ENCODE results near the gene FANCI.

The FANCI gene

DNA sequence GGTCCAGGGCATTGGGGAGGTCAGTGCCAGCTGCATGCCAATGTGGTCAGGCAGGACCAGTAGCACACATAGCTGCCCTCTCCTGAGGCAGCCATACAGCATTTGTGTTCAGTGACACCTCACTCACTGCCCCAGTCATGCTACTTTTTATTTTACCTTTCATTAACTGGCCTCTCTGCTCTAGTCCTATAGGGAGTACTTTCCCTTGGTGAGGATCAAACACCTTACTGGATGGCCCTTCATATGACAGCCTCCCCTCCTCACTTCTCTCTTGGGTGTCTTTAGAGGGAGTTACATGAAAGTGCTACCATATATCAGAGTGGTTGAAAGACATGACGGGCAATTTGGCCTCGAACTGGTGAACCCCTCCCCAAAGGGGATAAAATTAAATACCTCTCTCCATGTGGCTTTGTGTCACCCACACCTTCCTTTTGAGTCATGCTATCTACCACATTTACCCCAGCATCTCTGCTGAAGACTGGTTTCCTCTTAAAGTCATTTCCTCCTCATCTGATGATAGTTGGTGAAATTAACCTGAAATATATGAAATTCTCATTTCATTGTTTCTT is 40.0 kb upstream of the FANCI start:
- no peaks in the 10 kb centered on the region for H3K9me3 ChIP-seq (ENCODE audit: control insufficient read depth in 1 of 2, low read length in 2 of 2)
- H3K27ac ChIP-seq (ENCODE audit: low read length): no peak overlapping the region
- no peaks in the 10 kb centered on the region for H3K27me3 ChIP-seq (ENCODE audit: low read depth, low read length)
- no peak overlapping the region for H3K4me3 ChIP-seq (ENCODE audit: low read depth in 1 of 2, low read length in 2 of 2)
- H3K36me3 ChIP-seq (ENCODE audit: control insufficient read depth in 1 of 2, insufficient read depth in 2 of 2, low read length in 2 of 2): peaks cover 6 to 8% of the 10 kb centered on the region in 2 donors
- peaks cover 0 to 7% of the 10 kb centered on the region in 2 donors for H3K4me1 ChIP-seq (ENCODE audit: control insufficient read depth in 1 of 2, insufficient read depth in 2 of 2, low read length in 2 of 2)

DNA sequence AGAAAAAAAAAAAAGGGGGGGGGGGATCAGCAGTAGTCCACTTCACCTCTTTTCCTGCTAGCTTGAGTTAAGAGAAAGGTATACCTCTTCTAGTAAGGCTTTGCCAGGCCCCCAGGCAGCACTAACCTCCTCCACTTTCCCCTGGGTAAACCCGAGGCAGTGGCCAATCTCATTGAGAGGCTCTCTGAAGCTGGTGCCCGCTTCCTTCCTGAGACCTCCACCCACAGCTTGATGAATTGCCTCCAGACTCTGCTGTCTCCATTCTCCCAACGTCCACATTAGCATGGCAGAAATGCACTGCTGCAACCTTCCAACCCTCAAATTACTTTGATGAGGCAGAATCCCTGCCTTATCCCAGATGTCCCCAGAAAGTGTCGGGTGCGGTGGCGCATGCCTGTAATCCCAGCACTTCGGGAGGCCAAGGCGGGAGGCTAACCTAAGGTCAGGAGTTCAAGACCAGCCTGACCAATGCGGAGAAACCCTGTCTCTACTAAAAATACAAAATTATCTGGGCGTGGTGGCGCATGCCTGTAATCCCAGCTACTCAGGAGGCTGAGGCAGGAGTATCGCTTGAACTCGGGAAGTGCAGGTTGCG is 37.7 kb upstream of the FANCI start:
- no peaks in the 10 kb centered on the region for H3K36me3 ChIP-seq (ENCODE audit: control insufficient read depth in 1 of 2, insufficient read depth in 2 of 2, low read length in 2 of 2)
- no peaks in the 10 kb centered on the region for H3K27me3 ChIP-seq (ENCODE audit: low read depth, low read length)
- peaks cover 0 to 4% of the 10 kb centered on the region in 2 donors for H3K4me1 ChIP-seq (ENCODE audit: control insufficient read depth in 1 of 2, insufficient read depth in 2 of 2, low read length in 2 of 2)
- no peak overlapping the region for H3K27ac ChIP-seq (ENCODE audit: low read length)
- H3K4me3 ChIP-seq (ENCODE audit: low read depth in 1 of 2, low read length in 2 of 2): no peak overlapping the region
- H3K9me3 ChIP-seq (ENCODE audit: control insufficient read depth in 1 of 2, low read length in 2 of 2): no peaks in the 10 kb centered on the region

DNA sequence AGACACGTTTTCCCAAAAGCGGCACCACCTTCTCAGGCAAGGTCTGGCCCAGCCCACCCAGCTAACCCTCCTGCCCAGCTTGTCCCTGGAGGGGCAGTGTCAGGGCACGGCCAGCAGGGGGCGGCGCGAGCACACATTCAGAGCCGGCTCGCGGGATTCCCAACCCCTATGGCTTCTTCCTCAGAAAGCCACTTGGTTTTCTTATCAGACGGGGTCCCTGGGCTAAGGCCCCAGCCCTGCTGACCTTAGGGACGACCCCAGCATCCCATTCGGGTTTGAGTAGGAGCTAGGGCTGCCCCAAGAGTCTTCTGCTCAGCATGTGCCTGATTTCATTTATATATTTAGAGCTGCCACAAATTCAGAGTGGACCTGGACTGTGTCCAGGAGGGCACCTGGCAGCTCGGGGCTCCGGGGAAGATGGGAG is 36.9 kb upstream of the FANCI start:
- no peaks in the 10 kb centered on the region for H3K9me3 ChIP-seq (ENCODE audit: control insufficient read depth in 1 of 2, low read length in 2 of 2)
- H3K4me3 ChIP-seq (ENCODE audit: low read depth in 1 of 2, low read length in 2 of 2): peak overlapping the region; percentile 30 to 33
- H3K36me3 ChIP-seq (ENCODE audit: control insufficient read depth in 1 of 2, insufficient read depth in 2 of 2, low read length in 2 of 2): no peaks in the 10 kb centered on the region
- H3K4me1 ChIP-seq (ENCODE audit: control insufficient read depth in 1 of 2, insufficient read depth in 2 of 2, low read length in 2 of 2): peaks cover 0 to 4% of the 10 kb centered on the region in 2 donors
- H3K27ac ChIP-seq (ENCODE audit: low read length): no peak overlapping the region
- no peaks in the 10 kb centered on the region for H3K27me3 ChIP-seq (ENCODE audit: low read depth, low read length)

DNA sequence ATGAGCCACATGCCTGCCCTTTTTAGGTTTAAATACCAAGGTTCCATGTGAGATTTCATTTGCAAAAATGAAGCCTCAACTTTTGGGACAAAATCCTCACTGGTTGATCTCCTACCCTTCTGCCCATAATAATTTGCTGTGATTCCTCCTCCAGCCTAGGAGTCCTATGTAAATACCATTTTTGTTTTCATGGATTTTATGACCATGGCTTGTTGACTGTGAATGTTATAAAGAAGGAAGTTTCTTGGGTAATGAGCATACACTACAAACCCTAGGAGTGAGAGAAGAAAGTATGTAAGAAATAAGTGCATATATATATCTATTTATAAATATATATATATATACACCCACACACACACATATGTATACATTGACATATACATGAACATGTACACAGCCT is 35.5 kb upstream of the FANCI start:
- Histone ChIP-seq H3K27ac (ENCODE audit: low read length) (no peak overlapping the region), H3K9me3 (ENCODE audit: control insufficient read depth in 1 of 2, low read length in 2 of 2) (no peaks in the 10 kb centered on the region), H3K27me3 (ENCODE audit: low read depth, low read length) (no peaks in the 10 kb centered on the region), H3K4me1 (ENCODE audit: control insufficient read depth in 1 of 2, insufficient read depth in 2 of 2, low read length in 2 of 2) (peaks cover 0 to 4% of the 10 kb centered on the region in 2 donors), H3K4me3 (ENCODE audit: low read depth in 1 of 2, low read length in 2 of 2) (no peak overlapping the region), H3K36me3 (ENCODE audit: control insufficient read depth in 1 of 2, insufficient read depth in 2 of 2, low read length in 2 of 2) (no peaks in the 10 kb centered on the region)

DNA sequence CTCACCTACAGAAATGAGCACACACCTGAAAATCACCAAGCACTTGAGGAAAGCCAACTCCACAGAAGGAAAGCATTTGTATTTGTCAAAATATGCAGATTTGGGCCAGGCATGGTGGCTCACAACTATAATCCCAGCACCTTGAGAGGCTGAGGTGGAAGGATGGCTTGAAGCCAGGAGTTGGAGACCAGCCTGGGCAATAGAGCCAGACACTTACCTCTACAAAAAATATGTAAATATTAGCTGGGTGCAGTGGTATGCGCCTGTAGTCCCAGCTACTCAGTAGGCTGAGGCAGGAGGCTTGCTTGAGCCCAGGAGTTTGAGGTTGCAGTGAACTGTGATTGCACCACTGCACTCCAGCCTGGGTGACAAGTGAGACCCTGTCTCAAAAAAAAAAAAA is 34.7 kb upstream of the FANCI start:
- H3K9me3 ChIP-seq (ENCODE audit: control insufficient read depth in 1 of 2, low read length in 2 of 2): no peaks in the 10 kb centered on the region
- H3K27ac ChIP-seq (ENCODE audit: low read length): no peak overlapping the region

DNA sequence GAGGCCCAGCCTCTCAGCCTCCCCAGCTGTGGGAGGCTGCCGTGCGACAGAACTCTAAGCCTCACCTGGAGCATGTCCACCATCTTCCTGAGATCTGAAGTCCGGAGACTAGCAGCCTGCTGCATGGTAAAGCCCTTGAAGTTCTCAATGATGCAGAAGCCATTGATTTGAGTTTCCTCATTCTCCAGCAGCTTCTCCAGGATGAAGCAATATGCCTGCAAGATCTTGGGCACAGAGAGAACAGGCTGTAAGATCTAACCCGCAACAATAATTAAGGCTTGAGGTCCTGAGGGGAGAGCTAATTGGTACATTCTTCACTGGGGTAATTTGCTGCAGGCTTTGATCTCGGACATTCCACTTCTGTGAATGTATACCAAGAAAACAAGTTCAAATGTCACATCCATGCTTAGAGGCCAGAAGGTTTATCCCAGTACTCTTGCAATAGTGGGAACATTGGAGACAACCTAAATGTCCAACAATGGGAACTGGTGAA is 32.1 kb upstream of the FANCI start:
- H3K36me3 ChIP-seq (ENCODE audit: control insufficient read depth in 1 of 2, insufficient read depth in 2 of 2, low read length in 2 of 2): no peaks in the 10 kb centered on the region
- H3K27me3 ChIP-seq (ENCODE audit: low read depth, low read length): no peaks in the 10 kb centered on the region
- H3K4me3 ChIP-seq (ENCODE audit: low read depth in 1 of 2, low read length in 2 of 2): no peak overlapping the region
- no peaks in the 10 kb centered on the region for H3K9me3 ChIP-seq (ENCODE audit: control insufficient read depth in 1 of 2, low read length in 2 of 2)
- H3K27ac ChIP-seq (ENCODE audit: low read length): no peak overlapping the region
- H3K4me1 ChIP-seq (ENCODE audit: control insufficient read depth in 1 of 2, insufficient read depth in 2 of 2, low read length in 2 of 2): peaks cover 0 to 10% of the 10 kb centered on the region in 2 donors

More for the DNA sequence above, 34.7 kb upstream of the FANCI start:
- Histone ChIP-seq H3K4me1 (ENCODE audit: control insufficient read depth in 1 of 2, insufficient read depth in 2 of 2, low read length in 2 of 2) (peaks cover 0 to 9% of the 10 kb centered on the region in 2 donors), H3K4me3 (ENCODE audit: low read depth in 1 of 2, low read length in 2 of 2) (no peak overlapping the region), H3K36me3 (ENCODE audit: control insufficient read depth in 1 of 2, insufficient read depth in 2 of 2, low read length in 2 of 2) (no peaks in the 10 kb centered on the region), H3K27me3 (ENCODE audit: low read depth, low read length) (no peaks in the 10 kb centered on the region)

DNA sequence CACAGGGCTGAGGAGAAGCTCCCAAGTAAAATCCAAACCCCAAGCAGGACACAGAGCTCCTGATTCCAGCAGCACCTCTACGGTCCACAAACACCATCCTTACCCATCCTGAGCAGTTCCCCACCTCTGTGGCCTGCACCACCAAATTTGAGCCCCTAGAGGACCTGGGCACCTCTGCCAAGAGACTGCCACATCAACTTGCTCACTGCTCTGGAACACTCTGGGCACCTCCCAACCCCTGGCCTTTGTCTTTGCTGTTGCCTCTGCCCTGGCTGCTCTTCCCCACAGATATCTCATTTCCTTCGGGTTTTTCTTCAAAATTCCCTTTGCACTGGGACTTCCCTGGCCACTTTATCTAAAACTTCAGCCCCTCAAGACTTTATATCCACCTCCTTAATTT is 28.2 kb upstream of the FANCI start:
- Histone ChIP-seq H3K36me3 (ENCODE audit: control insufficient read depth in 1 of 2, insufficient read depth in 2 of 2, low read length in 2 of 2) (no peaks in the 10 kb centered on the region), H3K4me1 (ENCODE audit: control insufficient read depth in 1 of 2, insufficient read depth in 2 of 2, low read length in 2 of 2) (peaks cover 0 to 6% of the 10 kb centered on the region in 2 donors), H3K27me3 (ENCODE audit: low read depth, low read length) (no peaks in the 10 kb centered on the region), H3K4me3 (ENCODE audit: low read depth in 1 of 2, low read length in 2 of 2) (no peak overlapping the region), H3K9me3 (ENCODE audit: control insufficient read depth in 1 of 2, low read length in 2 of 2) (no peaks in the 10 kb centered on the region), H3K27ac (ENCODE audit: low read length) (no peak overlapping the region)

DNA sequence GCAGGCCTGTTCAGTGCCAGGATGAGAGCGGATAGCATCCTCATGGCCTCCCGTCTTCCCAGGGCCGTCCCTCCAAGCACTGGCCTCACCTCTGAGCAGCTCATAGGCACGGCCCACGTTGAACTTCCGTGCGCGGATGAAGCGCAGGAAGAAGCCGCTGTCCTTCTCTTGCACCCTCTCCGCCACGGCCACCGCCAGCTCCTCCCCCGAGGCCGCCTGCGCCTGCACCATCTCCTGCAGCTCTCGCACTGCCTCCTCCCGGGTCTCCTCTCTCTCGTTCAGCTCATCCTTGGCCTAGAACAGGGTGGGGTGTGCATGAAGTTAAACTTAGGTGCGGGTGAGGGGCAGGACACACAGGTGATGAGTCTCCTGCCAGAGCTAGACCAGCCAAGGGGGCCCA is 26.7 kb upstream of the FANCI start:
- Histone ChIP-seq H3K9me3 (ENCODE audit: control insufficient read depth in 1 of 2, low read length in 2 of 2) (no peaks in the 10 kb centered on the region), H3K27me3 (ENCODE audit: low read depth, low read length) (no peaks in the 10 kb centered on the region), H3K27ac (ENCODE audit: low read length) (no peak overlapping the region)

DNA sequence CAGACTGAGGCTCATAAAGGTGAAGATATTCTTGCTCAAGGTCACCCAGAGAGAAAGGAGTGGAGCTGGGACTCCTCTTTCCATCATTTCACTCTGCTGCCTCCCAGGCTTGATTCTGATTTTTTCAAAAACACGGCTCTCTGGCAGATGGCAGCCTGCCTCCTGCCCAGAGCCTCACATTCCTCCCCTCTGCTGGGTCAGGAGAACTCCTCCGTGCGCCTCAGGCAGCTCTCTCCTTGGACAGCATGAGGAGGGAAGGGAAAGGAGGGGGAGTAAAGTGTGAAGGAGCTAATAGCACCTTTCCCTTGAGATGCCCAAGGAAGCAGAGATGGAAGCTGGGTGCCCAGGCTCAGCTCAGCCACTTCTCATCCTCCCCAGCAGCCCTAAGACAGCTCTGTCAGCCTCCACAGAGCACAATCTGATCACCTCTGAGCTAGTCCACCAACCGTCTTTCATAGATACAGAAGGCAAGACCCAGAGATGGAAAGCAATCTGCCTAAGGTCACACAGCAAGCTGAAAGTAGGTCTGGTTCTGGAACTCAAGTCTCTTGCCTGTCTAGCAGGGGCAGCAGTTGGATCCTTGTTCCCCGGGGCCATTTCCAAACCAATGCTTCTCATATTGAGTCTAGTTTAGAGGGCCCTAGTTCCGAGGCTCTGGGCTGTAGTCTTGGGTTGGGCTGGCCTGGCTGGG is 25.9 kb upstream of the FANCI start:
- Histone ChIP-seq H3K27ac (ENCODE audit: low read length) (no peak overlapping the region), H3K4me3 (ENCODE audit: low read depth in 1 of 2, low read length in 2 of 2) (no peak overlapping the region), H3K9me3 (ENCODE audit: control insufficient read depth in 1 of 2, low read length in 2 of 2) (no peaks in the 10 kb centered on the region), H3K36me3 (ENCODE audit: control insufficient read depth in 1 of 2, insufficient read depth in 2 of 2, low read length in 2 of 2) (no peaks in the 10 kb centered on the region), H3K4me1 (ENCODE audit: control insufficient read depth in 1 of 2, insufficient read depth in 2 of 2, low read length in 2 of 2) (peaks cover 0 to 6% of the 10 kb centered on the region in 2 donors), H3K27me3 (ENCODE audit: low read depth, low read length) (no peaks in the 10 kb centered on the region)

More for the DNA sequence above, 26.7 kb upstream of the FANCI start:
- Histone ChIP-seq H3K36me3 (ENCODE audit: control insufficient read depth in 1 of 2, insufficient read depth in 2 of 2, low read length in 2 of 2) (no peaks in the 10 kb centered on the region), H3K4me3 (ENCODE audit: low read depth in 1 of 2, low read length in 2 of 2) (no peak overlapping the region), H3K4me1 (ENCODE audit: control insufficient read depth in 1 of 2, insufficient read depth in 2 of 2, low read length in 2 of 2) (peaks cover 0 to 6% of the 10 kb centered on the region in 2 donors)

DNA sequence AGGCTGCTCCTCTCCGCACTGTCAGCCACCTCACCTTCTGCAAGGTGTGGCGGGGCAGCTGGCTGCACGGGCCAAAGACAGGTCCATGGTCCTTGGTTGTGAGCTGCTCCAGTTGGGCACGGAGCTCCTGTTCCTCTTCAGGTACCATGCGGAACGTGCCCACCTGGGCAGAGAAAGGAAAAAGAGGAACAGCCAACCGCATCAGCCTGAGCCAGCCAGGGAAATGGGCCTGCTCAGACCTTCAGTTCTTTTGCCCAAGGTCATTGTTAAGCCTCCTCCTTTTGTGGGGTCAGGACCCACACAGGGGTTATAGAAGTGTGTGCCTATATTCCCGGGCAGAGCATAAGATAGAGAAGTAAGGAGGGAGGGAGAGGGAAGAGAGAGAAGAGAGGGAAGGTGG is 25.2 kb upstream of the FANCI start:
- H3K9me3 ChIP-seq (ENCODE audit: control insufficient read depth in 1 of 2, low read length in 2 of 2): no peaks in the 10 kb centered on the region
- H3K27me3 ChIP-seq (ENCODE audit: low read depth, low read length): no peaks in the 10 kb centered on the region
- no peak overlapping the region for H3K27ac ChIP-seq (ENCODE audit: low read length)
- peaks cover 0 to 6% of the 10 kb centered on the region in 2 donors for H3K4me1 ChIP-seq (ENCODE audit: control insufficient read depth in 1 of 2, insufficient read depth in 2 of 2, low read length in 2 of 2)
- H3K4me3 ChIP-seq (ENCODE audit: low read depth in 1 of 2, low read length in 2 of 2): no peak overlapping the region
- H3K36me3 ChIP-seq (ENCODE audit: control insufficient read depth in 1 of 2, insufficient read depth in 2 of 2, low read length in 2 of 2): no peaks in the 10 kb centered on the region

DNA sequence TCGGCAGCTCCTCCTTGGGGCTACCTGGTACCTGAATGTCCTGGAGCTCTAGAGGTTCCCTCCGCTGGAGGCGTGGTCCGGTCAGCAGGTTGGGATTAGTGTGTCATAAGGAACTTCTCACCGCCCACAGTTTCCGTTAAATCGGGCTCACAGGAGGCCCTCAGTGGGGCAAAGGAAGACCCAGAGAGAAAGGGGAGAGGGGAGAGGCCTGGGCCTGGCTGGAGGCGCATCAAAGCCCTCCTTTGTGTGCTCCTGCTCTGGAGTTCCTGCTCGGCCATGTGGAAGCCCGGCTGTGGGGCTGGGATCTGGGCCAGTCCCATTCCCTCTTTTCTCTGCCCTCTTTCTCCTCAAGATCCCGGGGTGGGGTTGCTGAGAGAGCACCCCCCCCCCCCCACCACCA is 22.2 kb upstream of the FANCI start, which contains the start of gene RLBP1:
Gene RLBP1, minus strand, starts transcription at position 37 of the 400 bp plus-strand sequence. CDS start 2,604 bp downstream, outside the sequence.
- H3K27me3 ChIP-seq (ENCODE audit: low read depth, low read length): no peaks in the 10 kb centered on the region
- H3K27ac ChIP-seq (ENCODE audit: low read length): no peak within 1 kb of the TSS
- no peaks in the 10 kb centered on the region for H3K4me1 ChIP-seq (ENCODE audit: control insufficient read depth in 1 of 2, insufficient read depth in 2 of 2, low read length in 2 of 2)
- H3K4me3 ChIP-seq (ENCODE audit: low read depth in 1 of 2, low read length in 2 of 2): no peak within 1 kb of the TSS
- H3K36me3 ChIP-seq (ENCODE audit: control insufficient read depth in 1 of 2, insufficient read depth in 2 of 2, low read length in 2 of 2): no peaks in the 10 kb centered on the region
- no peaks in the 10 kb centered on the region for H3K9me3 ChIP-seq (ENCODE audit: control insufficient read depth in 1 of 2, low read length in 2 of 2)
